Skin of body (tissue), 2 donors: ENCODE measurements around the gene NUP210L. TPM values are rescaled to one million over a fixed set of nuclear protein-coding genes. Genes with fewer than 3 reads are reported as not detected.

Source experiments
- DNase-seq: peaks from one replicate; lab custom pipeline; 2025; lab: John Stamatoyannopoulos, UW
- total RNA-seq: library from RNA; depleted of rRNA; stranded (reverse); fragments of >200 nt; gene quantifications from one replicate; pipeline ENCODE4 v1.2.3, GENCODE V29; 2014

Gene NUP210L
- total RNA-seq, 1 donor from 2014 or later, result 0.10 TPM

DNA sequence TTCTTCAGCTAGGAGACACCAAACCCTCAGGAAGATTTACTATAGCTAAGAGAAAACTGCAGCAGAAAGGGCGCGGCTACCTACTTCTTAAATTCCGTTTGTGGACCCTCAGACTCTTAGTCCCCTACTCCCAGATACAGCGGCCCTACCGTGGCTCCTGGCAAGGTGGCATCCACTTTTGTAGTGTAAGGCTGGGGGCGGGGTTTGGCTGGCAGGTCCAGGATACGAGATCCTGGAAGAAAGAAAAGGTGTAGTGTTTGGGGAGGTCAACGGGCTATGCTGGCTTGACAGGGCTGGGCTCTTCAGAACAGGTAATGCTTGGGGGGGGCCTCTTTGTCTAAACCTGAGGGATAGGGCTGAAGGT lies 186.9 kb downstream of the NUP210L start:
- no peak for DNase-seq

DNA sequence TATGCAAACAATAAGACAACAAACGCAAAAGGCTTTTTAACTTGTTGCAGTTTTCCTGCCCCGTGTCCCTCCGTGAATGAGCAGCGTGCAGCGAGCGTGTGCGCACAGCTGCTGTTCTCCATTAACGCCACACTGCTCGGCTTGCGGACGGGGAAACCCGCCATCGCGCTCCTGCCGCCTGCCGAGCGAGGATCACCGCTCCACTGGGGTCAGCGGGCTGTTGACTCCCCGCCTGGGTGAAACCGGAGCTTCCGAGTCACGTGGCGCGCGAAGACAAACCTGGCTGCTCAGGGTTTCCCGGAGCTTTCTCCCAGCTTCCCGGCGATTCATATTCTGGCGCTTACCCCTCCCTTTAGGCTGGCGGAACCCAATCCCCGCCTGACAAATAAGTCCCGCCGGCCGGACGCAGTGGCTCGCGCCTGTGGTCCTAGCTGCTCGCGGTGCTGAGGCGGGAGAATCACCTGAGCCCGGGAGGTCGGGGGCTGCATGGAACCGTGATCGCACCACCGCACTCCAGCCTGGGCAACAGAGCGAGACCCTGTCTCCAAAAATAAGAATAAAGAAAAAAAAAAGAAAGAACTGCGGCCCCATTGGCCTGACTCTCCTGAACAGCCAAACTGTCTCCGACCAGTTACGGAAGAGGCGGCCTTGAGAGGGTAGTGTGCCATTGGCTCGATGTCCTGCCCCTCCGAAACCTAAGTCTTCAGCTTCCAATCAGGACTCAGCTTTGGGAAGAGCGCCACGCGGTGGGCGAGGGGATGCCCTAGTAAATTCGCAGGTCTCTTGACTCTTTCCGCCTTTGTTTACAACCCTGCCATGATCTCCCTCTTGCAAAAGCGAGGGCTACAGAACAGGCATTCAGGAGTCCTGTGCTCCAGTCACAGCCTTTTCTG lies 187.5 kb downstream of the NUP210L start, which contains the start of gene CREB3L4:
TSS of gene CREB3L4 (plus strand) at position 796 of the 893 bp plus-strand sequence. CDS start 624 bp downstream, outside the sequence.
- DNase-seq, result peak; percentile 98

DNA sequence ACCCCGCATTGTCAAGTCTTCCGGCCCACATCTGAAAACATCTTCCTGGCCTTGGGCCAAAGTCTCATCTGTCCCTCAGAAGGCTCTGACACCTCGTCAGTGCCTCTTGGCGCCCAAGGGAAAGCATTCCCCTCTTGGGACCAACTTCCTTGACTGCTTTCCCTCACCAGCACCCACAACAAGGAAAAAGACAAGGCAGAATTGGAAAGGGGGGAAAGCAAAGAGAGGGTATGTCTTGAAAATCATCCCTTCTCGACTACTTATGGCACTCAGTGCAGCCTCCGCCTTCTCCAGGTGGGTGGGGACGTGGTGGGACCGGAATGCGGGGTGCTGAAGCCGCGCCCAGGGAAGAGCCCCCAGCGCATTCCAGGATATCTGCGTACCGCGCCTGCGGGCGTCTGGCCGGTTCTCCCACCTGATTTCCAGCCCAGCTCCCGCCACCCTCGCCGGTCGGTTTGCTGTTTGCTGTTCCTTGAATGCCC lies 191.0 kb downstream of the NUP210L start:
- peak; percentile 57 for DNase-seq

DNA sequence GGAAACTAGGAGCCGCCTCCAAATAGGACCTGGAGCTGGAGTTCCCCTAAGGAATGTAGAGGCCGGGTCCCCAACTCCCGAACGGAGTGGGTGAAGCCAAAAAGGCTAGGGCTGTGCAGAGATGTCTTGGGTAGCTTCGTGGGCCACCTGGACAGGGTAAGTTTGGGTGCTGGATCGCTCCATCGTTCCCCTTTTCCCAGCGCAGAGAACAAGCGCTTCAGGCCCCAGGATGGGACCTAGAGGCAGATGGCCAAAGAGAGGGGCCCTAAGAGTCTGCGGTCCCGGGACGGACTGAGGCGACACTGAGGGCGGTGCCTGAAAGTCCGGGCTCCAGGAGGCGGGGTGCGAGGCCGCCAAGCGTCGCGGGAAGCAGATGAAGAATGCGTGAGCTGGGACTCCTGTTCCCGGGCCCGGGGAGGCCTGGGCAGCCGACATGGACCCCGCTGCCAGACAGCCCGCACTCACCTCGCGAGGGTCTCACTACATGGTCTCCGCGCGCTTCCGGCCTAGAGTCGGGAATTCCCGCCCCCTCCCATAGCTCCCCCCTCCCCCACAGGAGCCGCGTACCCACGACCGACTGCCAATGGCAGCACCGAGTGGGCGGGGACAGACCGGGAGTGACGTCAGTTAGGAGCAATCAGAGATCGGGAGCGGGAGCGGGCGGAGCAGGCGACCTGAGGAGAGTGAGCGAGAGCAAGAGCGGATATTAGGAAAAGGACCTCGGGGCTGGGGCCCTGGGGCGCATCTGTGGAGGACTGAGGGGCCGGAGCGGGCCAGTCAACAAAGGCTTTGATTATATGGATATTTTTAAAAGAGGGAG lies 191.6 kb downstream of the NUP210L start, which contains the start of gene SLC39A1:
TSS of gene SLC39A1 (minus strand) at position 508 of the 820 bp plus-strand sequence. CDS start 822 bp downstream, outside the sequence.
- peak; percentile 98 for DNase-seq

DNA sequence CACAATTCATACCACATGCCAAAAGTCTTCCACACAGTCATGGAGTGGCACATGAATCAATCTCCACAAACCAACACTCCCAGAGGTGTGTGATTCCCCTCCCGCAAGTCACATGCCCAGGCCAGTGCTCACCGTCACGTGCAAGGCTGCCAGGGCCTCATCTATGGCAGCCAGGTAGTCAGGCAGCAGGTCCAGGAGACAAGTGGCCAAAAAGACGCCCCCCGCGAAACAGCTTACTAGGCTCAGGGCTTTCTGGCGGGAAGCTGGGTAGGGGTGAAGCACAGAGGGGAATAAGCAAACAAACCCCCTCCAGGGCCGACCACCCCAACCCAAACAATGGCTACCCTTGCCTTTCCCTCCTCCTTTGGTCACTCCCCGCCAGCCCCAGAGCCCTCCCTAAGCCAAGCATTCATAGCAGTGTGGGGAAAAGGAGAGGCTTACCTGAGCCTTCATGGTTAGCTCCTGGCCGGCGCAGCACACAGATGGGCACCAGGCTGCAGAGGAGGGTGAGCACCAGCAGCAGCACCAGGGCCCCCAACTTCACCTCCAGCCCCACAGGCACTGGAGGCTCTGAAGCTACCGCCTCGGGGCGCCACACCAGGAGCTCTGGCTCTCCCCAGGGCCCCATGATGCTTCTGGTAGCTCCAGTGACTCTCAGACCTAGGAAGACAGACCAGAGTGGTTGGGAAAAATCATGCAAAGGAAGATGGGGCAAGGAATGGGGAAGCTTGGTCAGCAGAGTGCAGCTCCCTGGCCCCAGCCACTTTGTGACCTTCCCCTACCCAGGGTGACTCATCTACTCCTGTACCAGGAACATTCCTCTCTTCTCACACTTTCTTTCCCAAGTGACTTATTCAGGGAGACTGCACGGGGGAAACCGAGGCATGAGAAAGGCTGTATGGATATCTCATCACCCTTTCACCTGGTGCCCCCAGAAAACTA lies 192.5 kb downstream of the NUP210L start:
- DNase-seq, result no peak

DNA sequence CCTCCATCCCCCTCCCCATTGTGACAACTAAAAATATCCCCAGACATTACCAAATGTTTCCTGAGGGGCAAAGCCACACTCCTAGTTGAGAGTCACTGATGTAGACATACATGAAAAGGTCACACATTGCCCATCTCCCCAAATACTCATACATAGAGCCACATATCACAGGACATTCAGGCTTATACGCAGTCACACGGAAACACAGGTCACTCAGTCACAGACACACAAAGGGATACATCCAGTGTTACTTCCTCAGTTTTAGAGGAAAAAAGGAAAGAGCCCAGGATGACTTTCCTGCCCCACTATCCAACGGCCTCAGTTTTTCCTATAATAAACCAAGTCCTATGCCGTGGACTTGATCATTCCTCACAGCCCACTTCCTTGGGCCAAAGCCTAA lies 193.5 kb downstream of the NUP210L start:
- no peak for DNase-seq

DNA sequence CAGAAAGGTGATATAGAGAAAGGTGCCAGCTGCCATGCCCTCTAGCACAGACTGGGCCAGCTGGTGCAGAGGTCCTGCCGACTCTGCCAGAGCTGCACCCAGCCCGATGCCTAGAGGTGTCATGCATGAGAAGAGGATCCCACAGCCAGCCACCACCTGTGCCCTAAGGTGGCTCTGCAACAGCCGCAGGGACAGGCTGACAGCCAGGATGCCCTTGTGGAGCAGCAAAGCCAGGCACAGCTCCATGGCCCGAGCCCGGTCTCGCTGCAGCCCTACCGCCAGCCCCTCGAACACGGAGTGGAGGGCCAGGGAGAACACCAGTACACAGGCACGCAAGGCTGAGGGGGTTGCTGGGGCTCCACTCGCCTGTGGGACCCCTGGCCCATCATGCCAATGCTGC lies 194.7 kb downstream of the NUP210L start:
- DNase-seq, result no peak

DNA sequence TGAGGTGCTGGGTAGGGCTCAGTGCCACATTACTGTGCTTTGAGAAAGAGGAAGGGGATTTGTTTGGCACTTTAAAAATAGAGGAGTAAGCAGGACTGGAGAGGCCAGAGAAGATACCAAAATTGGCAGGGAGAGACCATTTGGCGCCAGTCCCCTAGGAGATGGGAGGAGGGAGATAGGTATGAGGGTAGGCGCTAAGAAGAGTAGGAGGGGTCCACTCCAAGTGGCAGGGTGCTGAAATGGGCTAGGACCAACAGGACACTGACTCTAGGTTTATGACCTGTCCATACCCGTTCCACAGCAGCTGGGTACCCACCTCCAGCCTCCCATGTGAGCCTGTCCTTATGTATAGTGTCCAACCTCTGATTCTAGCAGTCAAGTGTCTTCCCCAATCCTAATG lies 195.4 kb downstream of the NUP210L start:
- DNase-seq, result no peak

DNA sequence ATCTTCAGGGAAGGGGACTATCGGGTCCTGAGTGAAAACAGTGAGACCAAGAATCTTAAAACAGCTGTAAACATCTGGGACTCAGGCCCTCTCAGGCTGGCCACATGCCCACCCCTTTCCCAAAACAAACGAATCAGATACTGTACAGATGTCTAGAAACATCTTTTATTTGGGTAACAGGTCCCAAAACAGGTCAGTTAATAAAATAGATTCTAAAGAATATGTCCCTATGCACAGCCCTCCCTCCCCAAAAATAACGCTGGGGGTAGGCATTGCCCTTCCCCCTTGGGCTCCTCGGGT lies 196.0 kb downstream of the NUP210L start:
- no peak for DNase-seq

DNA sequence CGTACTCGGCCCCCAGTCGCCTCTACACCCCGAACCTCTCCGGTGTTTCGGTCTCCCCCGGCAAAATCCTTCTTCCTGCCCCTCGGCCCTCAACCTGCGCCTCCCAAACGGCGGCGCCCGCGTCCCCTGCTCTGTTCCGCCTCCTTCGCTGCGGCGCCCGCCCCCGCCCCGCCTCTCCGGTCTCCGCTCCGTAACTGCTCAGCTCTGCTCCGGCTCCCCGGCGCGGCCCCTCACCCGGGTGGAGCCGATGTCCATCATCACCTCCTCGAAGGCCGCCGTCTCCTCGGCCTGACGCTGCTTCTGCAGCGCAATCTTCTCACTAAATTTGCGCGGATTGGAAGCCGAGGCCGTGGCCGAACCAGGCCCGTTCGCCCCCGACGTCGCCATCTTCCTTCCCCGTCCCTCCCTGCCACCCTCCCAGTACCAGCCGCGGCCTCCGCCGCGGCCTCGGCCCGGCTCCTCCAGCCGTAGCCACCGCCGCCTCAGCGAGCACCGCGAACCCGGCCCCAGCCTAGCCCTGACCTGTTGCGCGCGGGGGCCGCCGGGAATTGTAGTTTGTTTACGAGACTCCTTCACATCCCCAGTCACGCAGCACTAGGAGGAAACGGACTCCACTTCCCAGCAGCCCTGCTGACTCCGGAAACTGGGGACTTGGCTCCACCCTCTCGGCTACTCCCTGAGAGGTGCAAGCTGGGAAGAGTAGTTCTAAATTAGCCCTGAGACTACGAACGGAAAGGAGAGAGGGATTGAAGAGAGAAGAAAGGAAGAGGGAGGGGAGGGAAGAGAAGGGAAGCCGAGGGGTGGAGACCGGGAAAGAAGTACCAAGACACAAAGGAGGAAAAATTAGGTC lies 196.5 kb downstream of the NUP210L start, which contains the start of gene CRTC2:
TSS of gene CRTC2 (minus strand) at position 502 of the 850 bp plus-strand sequence. CDS start at position 387, 115 bp downstream.
- peak; percentile 98 for DNase-seq

DNA sequence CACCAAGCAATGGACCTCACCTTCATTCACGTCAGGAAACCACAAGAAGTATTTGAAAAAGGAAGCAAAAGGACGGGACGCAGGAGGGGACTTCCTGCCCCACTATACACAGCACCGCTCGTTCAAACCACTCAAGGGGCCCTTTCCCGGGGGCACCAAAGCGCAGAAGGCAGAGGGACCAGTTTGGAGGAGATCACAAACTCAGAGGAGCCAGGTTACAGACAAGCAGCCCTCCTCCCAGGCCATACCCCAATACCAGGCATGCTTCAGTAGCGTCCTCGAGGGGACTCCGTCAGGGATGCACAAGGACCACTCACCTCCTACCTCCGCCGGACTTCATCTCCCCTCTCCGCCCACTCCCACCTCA lies 197.1 kb downstream of the NUP210L start:
- no peak for DNase-seq

DNA sequence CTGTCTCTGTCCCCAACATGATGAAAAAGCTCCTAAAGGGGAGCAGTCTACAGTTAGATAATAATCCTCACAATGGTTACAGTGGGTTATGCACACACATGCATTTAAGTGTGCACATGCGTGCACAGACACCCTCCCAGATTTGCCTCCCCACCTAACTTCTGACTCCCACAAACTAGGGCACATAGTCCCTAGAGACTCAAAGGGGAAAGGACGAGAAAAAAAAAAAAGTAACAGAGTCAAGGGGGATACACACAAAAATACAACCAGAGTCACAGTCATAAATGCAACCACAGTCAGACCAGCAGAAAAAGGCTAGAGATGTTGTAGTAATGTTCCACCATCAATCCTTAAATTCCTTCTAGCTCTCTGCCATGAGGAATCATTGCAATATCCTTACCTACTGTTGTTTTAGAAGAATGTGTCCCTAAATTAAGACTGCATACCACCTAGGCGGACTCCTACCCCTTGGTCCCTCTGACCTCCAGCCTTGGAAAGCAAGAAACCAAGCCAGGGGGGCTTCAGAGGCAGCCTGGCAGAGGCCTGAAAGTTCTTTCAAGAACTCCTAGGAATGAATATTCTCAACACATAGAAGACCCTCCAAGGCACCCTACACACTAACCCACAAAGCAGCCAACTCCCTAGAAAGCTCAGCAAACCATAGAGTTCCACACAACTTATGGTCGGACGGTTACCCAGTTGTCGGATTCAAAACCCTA lies 197.7 kb downstream of the NUP210L start:
- no peak for DNase-seq

DNA sequence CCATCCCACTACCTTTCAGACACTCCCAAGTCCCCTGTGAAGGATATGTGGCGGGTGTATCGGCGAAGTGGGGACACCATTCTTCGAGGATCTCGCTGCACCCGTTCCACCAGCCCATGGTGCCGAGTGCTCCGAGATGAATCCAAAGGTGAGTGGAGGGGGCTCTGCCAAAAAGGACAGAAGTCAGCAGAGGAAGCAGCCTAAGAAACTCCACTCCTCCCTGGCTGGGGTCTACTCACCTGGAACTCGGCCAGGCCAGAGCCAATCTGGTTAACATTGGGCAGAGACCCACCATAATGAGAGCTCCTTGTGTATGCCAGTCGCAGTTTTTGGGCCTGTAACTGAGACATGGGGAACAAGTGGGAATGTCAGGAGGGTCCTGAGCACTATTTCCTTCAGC lies 200.0 kb downstream of the NUP210L start:
- DNase-seq, result no peak

DNA sequence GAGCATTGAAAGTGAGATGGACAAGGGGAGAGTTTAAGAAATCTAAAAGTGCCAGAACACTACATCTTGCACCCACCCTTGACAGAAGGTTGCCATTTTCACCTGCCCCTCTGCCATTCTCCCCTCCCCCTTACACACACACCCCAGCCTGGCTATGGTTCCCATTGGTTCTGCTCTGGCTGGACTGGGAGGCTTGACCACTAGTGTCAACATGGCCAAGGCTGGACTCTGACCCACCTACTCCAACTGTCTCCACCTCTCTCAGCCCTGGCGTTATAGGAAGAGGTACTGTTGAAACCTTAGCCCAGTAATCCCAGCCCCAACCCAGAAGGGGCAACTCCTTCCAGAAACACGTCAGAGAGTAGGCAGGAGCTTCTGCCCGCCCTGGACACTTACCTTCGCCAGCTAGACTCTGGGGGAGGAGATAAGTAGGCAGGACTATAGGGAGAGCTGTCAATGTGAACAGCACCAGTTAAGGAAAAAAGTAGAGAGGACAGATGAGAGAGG lies 201.0 kb downstream of the NUP210L start:
- no peak for DNase-seq

DNA sequence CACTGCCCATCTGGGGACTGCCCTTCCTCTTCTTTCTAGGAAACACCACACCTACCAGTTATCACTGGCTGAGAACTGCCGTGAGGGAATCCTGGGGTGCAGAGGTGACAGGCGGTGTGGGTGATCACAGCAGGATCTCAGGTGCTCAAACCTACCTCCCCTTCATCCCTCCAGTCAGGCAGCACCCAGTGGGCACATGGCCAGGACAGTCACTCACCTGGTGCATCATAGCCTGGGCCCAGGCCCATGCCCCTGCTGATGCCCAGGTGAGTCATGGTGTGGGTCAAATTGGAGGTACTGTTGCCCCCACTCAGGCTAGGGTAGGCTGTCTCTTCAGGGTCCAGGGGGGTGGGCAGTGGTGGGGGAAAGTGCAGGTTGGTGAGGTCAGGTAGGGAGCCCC lies 203.1 kb downstream of the NUP210L start:
- DNase-seq, result no peak

DNA sequence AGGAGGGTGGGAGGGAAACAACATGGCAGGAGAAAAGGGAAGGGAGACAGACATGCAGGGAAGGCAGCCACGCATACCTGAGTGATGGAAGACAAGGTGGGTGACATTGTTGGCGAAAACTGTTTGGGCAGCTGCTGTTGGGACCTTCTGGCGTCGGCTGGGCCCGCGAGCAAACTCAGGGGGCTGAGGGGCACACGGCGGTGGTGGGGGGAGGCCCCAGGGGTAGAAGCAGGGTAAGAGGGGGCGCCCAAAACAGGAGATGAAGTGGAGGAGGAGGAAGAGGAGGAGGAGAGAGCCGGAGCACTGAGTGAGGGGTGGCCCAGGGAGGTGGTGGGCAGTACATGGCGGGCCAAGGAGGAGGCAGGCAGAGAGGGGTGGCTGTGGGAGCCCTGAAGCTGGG lies 203.7 kb downstream of the NUP210L start:
- no peak for DNase-seq

DNA sequence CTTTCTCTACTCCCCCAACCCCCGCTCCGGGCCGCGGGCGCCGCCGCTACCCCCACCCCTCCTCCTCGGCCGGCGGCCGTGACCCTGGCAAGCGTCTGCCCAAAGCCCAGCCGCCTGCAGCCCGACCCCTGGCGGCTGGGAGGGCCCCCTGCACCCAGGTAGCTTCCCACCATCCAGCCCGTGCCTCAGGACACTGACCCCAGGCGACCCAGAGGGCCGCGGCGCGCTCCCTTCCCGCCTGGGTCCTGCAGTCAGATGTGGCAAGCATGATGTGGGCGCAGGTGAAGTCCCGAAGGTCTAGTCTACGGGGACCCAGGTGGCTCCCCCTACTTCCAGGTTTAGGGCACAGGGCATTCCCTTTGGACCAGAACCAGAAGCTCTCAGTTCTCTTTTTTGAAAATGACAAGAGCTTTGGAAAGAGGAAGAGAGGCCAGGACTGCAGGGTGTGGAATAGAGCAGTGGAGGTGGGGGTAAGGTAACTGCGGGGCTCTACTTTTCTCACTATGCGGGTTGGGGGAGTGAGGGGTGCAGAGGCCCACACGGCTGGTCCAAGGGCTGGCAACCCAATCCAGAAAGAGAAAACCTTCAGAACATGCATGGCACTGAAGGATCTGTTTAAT lies 208.1 kb downstream of the NUP210L start, which contains the start of gene DENND4B:
TSS of gene DENND4B (minus strand) at position 97 of the 620 bp plus-strand sequence. CDS start 2,344 bp downstream, outside the sequence.
- peak; percentile 58 for DNase-seq

DNA sequence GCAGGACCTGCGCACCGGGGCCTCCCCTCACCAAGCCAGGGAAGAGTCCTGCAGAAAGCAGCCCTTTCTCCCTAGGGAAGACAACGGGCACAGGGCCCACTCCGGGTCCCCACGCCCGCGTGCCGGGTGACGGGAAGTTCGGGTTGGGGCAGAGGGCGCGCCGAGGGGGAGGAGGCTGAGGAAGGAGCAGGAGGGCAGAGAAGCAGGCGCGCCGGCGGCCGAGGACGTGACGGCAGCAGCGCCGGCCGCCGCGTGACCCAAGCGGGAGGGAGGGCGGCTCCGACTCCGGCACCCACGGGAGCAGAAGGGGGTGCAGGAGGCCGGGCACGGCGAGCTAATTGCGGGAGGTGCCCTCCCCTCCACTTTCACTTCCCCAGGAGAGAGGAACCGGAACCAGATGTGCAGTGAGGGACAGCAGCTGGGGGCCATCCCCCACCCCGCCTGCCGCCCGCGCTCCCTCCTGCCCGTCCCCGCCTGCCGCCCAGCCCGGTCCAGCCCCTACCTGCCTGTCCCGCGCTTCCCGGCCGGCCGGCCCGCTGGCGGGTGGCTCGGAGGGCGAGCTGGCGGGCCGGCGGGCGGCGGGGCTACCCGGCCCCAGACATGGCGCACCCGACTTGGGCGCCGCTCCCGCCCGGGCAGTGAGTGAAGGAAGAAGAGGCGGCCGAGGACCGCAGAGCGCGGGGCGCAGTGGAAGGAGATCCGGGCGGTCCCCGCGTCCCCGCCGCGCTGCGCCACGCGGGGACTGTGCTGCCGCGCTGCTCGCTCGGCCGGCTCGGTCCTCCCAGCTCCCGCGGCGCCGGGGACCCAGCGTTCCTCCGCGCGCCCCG lies 208.9 kb downstream of the NUP210L start:
- no peak for DNase-seq
